ENCODE data around the gene IQCN.

The IQCN gene

DNA sequence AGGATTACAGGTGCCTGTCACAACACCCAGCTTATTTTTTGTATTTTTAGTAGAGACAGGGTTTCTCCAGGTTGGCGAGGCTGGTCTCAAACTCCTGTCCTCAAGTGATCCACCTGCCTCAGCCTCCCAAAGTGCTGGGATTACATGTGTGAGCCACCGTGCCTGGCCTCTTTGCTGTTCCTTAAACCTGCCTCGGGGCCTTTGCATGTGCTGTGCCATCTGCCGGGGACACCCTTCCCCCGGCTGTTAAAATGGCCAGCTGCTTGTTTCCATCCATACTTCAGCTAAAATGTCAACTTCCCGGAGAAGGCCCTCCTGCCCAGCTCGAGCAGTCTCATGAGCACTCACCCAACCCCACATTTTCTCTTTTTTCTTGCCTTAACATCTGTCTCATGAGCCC is 29.0 kb downstream of the IQCN start:
- FAIRE-seq (no peak), DNase-seq (ENCODE audit: insufficient read length) (no peak)
- TF ChIP-seq POLR2AphosphoS5 (IDR thresholded peaks at IDR 0.05; ENCODE audit: low read depth, low read length) (no peak), POLR2A (IDR thresholded peaks at IDR 0.05; ENCODE audit: low read depth, low read length) (no peak), TAF1 (IDR thresholded peaks at IDR 0.05; ENCODE audit: borderline replicate concordance, low read depth, low read length) (no peak)

DNA sequence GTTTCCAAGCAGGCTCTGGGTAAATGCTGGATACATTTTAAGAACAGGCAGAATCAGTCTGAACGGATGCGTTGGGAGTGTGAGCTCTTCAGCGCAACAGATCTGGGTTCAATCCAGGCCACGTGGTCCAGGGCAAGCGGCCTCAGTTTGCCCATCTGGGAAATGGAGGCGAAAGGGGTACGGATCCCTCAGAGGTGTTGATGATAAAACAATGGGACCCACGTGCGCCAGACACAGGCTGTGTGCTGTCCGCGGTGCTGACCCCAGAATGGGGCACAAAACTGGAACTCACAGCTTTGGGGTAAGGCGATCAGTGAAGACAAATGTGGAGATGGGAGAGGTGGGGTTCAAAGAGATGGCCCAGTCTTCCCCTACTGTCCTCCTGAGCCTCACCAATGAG is 34.9 kb downstream of the IQCN start:
- DNase-seq (ENCODE audit: insufficient read length) (no peak), FAIRE-seq (no peak)
- no peak for TF ChIP-seq TAF1 (IDR thresholded peaks at IDR 0.05; ENCODE audit: borderline replicate concordance, low read depth, low read length)
- no peak for TF ChIP-seq POLR2A (IDR thresholded peaks at IDR 0.05; ENCODE audit: low read depth, low read length)
- TF ChIP-seq POLR2AphosphoS5 (IDR thresholded peaks at IDR 0.05; ENCODE audit: low read depth, low read length), result no peak

DNA sequence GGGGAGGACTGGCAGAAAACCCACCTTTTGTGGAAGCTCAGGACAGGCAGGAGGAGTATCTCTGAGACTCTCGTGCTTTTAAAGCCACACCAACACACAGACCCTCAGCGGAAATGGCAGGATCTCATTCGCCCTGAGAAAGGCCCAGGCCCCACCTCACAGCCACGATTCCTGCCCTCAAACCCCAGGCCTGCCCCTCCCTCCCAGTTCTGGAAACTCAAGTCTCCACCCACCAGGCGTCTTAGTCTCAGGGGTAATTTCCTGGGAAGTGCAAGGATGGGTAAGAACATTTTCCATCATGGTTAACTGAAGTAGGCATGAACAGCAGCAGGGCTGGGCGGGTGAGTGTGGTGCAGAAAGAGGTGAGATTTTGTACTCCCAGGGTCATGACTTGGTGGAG is 40.1 kb downstream of the IQCN start:
- FAIRE-seq (no peak), DNase-seq (ENCODE audit: insufficient read length) (no peak)
- TF ChIP-seq POLR2AphosphoS5 (IDR thresholded peaks at IDR 0.05; ENCODE audit: low read depth, low read length) (no peak), TAF1 (IDR thresholded peaks at IDR 0.05; ENCODE audit: borderline replicate concordance, low read depth, low read length) (no peak), POLR2A (IDR thresholded peaks at IDR 0.05; ENCODE audit: low read depth, low read length) (no peak)

DNA sequence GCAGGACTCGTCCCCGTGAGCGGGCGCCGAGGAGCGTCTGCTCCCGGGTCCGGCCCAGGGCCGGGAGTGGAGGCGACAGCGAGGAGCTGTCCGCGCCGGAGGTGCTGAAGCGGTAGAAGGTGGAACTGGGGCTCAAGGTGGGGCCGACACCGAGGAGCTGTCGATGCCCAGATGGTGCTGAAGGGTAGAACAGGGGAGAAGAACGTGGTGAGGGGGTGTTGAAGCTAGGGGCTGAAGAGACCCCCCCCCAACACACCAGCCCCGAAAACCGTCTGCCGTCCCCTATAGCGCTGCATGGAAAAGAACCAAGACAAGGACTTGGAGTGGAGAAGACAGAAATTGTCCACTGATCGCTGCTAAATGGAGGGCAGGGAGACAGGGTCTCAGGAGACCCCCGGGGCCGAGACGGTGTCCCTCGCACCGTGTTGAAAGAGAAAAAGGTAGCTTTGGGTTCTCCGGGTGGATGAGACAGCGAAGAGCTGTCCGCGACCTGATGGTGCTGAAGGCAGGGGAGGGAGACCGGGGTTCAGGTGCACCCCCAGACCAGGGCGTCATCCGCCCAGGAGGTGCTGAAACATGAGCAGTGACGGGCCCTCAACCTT is 40.9 kb downstream of the IQCN start:
- FAIRE-seq (no peak), DNase-seq (ENCODE audit: insufficient read length) (peak; percentile 69)
- no peak for TF ChIP-seq POLR2A (IDR thresholded peaks at IDR 0.05; ENCODE audit: low read depth, low read length)
- TF ChIP-seq TAF1 (IDR thresholded peaks at IDR 0.05; ENCODE audit: borderline replicate concordance, low read depth, low read length), result no peak
- TF ChIP-seq POLR2AphosphoS5 (IDR thresholded peaks at IDR 0.05; ENCODE audit: low read depth, low read length), result no peak

DNA sequence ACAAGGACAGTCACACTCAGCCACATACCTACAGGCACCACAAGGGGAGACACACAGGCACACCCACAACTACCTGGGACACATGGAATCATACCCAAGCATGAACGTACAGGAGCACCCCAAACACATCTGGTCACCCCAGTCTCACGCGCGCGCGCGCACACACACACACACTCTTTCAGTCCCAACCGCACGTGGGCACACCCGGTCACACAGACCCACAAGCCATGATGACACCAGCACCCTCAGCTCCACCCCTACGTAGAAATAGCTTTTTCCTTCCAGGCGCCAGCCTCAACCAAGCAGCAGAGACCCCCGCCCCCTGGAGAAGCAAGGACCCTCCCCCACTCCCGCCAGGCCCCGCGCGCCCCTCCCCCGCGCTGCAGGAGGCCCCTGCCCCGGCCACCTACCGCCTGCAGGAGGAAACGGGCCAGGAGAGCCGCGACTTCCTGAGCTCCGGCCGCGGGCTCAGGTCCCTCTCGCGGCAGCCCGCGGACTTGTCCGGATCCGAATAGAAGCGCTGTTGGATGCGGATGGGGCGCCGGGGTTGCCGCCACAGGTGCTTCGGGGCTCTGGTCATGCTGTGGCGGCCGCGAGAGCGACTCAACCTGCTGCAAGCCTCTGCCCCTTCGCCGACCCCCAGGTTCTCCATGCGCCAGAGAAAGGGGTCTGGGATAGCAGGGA is 41.6 kb downstream of the IQCN start:
- no peak for TF ChIP-seq TAF1 (IDR thresholded peaks at IDR 0.05; ENCODE audit: borderline replicate concordance, low read depth, low read length)
- no peak for TF ChIP-seq POLR2AphosphoS5 (IDR thresholded peaks at IDR 0.05; ENCODE audit: low read depth, low read length)
- TF ChIP-seq POLR2A (IDR thresholded peaks at IDR 0.05; ENCODE audit: low read depth, low read length), result no peak
- no peak for FAIRE-seq
- DNase-seq (ENCODE audit: insufficient read length), result no peak

DNA sequence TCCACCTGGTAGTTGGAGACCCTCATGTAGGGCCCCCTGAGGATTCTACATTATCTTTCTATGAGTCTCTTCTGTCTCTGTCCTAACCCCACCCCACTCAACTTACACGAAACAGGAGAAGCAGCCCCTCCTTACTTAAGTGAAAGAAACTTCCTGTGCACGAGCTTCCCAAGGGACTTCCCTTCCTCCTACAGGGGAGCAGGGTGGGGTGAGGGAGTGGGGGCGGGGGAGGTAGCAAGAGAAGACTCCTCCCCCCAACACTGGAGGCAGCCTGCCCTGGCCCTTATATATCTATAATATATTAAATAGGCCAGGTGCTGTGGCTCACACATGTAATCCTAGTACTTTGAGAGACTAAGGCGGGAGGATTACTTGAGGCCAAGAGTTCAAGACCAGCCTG is 42.5 kb downstream of the IQCN start:
- DNase-seq (ENCODE audit: insufficient read length) (no peak), FAIRE-seq (no peak)
- no peak for TF ChIP-seq POLR2A (IDR thresholded peaks at IDR 0.05; ENCODE audit: low read depth, low read length)
- TF ChIP-seq TAF1 (IDR thresholded peaks at IDR 0.05; ENCODE audit: borderline replicate concordance, low read depth, low read length), result no peak
- TF ChIP-seq POLR2AphosphoS5 (IDR thresholded peaks at IDR 0.05; ENCODE audit: low read depth, low read length), result no peak

DNA sequence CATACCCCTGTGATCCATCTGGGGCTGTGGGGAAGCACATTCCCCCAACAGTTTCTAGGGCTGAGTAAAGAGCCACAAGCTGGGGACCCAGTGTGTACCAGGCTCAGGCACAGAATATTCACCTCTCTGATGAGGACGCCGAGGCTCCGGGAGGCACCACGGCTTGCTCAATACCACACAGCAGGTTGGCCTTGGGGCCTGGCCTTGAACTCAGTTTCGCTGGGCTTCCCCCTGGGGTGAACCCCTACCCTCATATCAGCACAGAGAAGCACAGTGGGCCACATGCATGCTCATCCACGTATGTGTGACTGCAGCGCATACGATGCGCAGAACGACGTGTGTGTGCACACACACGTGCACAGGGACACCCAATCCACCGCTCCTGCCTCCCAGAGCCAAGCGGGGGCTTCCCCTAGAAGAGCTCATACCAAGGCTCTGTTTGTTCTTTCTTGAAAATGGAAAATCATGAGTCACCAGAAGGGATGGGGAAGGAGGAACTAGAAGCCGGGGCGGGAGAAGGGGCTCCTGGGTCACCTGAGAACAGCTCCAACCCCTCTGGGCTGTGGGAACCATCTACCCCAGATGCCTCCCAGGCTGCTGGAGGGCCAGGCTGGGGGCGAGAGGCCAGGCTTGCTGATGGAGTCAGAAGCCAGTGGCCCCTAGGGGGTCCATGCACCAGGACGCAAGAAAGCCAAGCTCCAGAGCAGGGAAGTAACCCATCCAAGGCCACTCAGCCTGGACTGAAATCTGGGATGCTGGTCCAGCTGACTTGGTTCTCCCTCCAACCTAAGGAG is 43.1 kb downstream of the IQCN start:
- FAIRE-seq, result no peak
- DNase-seq (ENCODE audit: insufficient read length), result no peak
- TF ChIP-seq POLR2A (IDR thresholded peaks at IDR 0.05; ENCODE audit: low read depth, low read length) (no peak), POLR2AphosphoS5 (IDR thresholded peaks at IDR 0.05; ENCODE audit: low read depth, low read length) (no peak), TAF1 (IDR thresholded peaks at IDR 0.05; ENCODE audit: borderline replicate concordance, low read depth, low read length) (no peak)

DNA sequence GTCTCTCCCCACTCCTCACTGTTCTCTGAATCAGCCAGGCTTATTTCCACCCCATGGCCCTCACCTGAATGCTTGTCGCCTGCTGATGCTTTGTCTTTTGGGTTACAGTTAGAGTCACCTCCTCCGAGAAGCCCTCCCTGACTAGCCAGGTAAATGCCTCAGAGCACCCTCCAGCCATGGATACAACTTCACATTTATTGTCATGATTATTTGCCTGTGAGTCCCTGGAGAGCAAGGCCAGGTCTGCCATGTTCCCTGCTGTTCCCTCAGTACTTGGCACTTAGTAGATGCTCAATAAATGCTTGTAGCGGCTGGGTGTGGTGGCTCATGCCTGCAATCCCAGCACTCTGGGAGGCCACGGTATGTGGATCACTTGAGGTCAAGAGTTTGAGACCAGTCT is 44.3 kb downstream of the IQCN start:
- DNase-seq (ENCODE audit: insufficient read length), result no peak
- no peak for TF ChIP-seq TAF1 (IDR thresholded peaks at IDR 0.05; ENCODE audit: borderline replicate concordance, low read depth, low read length)
- TF ChIP-seq POLR2A (IDR thresholded peaks at IDR 0.05; ENCODE audit: low read depth, low read length), result no peak
- no peak for TF ChIP-seq POLR2AphosphoS5 (IDR thresholded peaks at IDR 0.05; ENCODE audit: low read depth, low read length)
- FAIRE-seq, result no peak

DNA sequence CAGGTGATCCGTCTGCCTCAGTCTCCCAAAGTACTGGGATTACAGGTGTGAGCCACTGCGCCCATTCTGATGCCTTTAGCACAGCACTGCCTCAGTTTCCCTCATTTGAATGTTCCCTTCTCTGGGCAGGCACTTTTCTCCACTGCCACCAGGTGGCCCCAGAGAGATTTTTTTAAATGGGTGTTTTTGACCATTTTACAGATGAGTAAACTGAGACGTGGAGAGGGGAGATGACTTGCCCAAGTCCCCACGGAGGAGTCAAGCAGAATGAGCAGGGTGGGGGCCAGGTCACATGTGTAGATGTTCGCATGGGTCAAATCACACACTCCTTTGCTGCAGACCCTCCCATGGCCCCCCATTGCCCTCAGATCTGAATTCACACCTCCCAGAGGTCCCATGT is 44.8 kb downstream of the IQCN start:
- DNase-seq (ENCODE audit: insufficient read length) (no peak), FAIRE-seq (no peak)
- no peak for TF ChIP-seq POLR2AphosphoS5 (IDR thresholded peaks at IDR 0.05; ENCODE audit: low read depth, low read length)
- TF ChIP-seq TAF1 (IDR thresholded peaks at IDR 0.05; ENCODE audit: borderline replicate concordance, low read depth, low read length), result no peak
- no peak for TF ChIP-seq POLR2A (IDR thresholded peaks at IDR 0.05; ENCODE audit: low read depth, low read length)

DNA sequence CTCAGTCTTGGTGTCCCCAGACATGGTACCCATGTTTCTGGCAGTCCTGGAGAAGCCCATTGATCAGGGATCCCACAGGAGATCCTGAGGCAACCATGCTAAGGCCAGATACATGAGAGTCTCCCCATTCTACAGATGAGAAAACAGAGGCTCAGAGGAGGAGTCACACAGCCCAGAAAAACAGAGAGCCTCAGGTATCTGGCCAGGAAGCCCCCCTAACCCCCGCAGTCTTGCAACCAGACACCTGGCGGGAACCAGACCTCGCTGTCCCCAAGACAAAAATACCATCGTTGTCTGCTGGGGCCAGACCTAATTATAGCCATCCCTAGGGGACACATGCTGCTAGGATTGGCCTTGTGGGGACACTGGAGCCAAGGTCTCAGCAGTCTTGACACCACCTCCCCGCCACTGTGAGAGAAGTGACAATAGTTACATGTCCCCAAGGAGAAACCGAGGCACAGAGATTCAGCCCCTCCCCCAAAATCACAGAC is 46.4 kb downstream of the IQCN start:
- DNase-seq (ENCODE audit: insufficient read length), result no peak

DNA sequence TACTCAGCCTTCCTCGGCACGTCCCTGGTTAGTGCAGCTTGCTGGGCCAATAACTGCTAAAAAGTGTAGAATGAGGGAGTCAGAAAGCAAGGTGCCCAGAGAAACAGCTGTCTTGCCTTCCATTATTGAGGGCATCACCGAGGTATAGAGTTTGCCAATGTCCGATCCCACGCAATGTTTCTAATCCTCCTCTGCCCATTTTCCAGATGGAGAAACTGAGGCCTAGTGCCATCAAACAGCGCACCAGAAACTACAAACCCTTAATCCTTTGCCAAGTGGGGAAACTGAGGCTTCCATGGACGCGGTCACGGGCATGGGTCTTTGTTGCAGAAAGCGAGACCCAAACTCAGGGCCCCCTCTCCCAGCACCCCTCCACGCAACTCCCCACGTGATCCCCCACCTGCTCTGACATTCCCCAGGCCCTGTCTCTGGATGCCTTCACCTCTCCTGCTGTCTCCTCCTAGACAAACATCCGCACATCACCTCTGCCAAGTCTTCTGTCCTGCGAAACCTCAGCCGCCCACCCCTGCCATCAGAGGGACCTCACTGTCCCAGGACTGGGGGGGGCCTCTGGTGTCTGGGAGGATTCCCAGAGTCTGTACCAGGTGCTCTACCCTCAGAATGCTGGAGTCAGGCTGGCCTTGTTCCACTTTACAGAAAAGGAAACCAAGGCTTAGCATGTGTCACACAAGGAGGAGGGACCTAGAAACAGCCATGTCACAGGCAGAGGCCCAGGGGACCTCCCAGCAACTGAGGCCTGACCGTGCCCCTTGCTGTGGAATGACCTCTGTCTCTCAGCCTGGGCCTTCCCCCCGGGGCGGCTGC is 47.1 kb downstream of the IQCN start:
- DNase-seq (ENCODE audit: insufficient read length), result no peak
- TF ChIP-seq POLR2A (IDR thresholded peaks at IDR 0.05; ENCODE audit: low read depth, low read length) (no peak), TAF1 (IDR thresholded peaks at IDR 0.05; ENCODE audit: borderline replicate concordance, low read depth, low read length) (no peak), POLR2AphosphoS5 (IDR thresholded peaks at IDR 0.05; ENCODE audit: low read depth, low read length) (no peak)
- FAIRE-seq, result peak; percentile 70

More for the DNA sequence above, 46.4 kb downstream of the IQCN start:
- TF ChIP-seq POLR2A (IDR thresholded peaks at IDR 0.05; ENCODE audit: low read depth, low read length) (no peak), TAF1 (IDR thresholded peaks at IDR 0.05; ENCODE audit: borderline replicate concordance, low read depth, low read length) (no peak), POLR2AphosphoS5 (IDR thresholded peaks at IDR 0.05; ENCODE audit: low read depth, low read length) (no peak)
- FAIRE-seq, result peak; percentile 40

Data from GM12892 (cell line).